OCI-LY7 (cell line): ENCODE measurements around the gene TLE1. TPM values are rescaled to one million over a fixed set of nuclear protein-coding genes. Genes with fewer than 3 reads are reported as not detected.

Experiments
- BruUV-seq: library from RNA; stranded (reverse); fragments of 400-500 nt; replicated peaks from 2 replicates; lab custom pipeline; 2021; lab: Mats Ljungman, UMichigan
- CTCF ChIA-PET: fragments of 300-600 bp; sonication (Branson Sonifier 250); formaldehyde crosslinking; loops from one replicate; lab custom pipeline; 2022; ENCODE audit warnings: antibody characterized with exemption; ENCODE audit not compliant: unreplicated experiment; lab: Charles Lee
- POLR2A ChIA-PET: fragments of 300-600 bp; sonication (Branson Sonifier 250); formaldehyde crosslinking; loops from one replicate; lab custom pipeline; 2022; ENCODE audit warnings: antibody characterized with exemption; lab: Charles Lee
- DNase-seq: peaks from one replicate; pipeline ENCODE4 v3.0.0-alpha.2; 2015; ENCODE audit warnings: low spot score
- H2AFZ ChIP-seq: fragments of 200-600 bp; sonication (generic), shearing (Covaris generic); 2 replicates; pipeline ENCODE4 v1.6.1; 2014; ENCODE audit warnings: mild to moderate bottlenecking, antibody characterized with exemption, low read length, moderate library complexity
- H3K27ac ChIP-seq: fragments of 200-600 bp; sonication (generic); 2 replicates; pipeline ENCODE4 v1.5.1; 2014; ENCODE audit warnings: mixed run types, low read depth, mild to moderate bottlenecking, moderate library complexity, low read length, inconsistent platforms; ENCODE audit not compliant: poor library complexity, severe bottlenecking
- H3K36me3 ChIP-seq: fragments of 200-600 bp; sonication (generic); 2 replicates; pipeline ENCODE4 v1.6.1; 2014; ENCODE audit warnings: mild to moderate bottlenecking, antibody characterized with exemption, low read length, moderate library complexity, mixed read lengths; ENCODE audit not compliant: insufficient read depth
- H3K4me1 ChIP-seq: fragments of 200-600 bp; sonication (generic); 2 replicates; pipeline ENCODE4 v1.5.1; 2014; ENCODE audit warnings: mild to moderate bottlenecking, low read length; ENCODE audit not compliant: insufficient read depth, poor library complexity, severe bottlenecking
- H3K4me2 ChIP-seq: fragments of 200-600 bp; sonication (generic); 2 replicates; pipeline ENCODE4 v1.6.1; 2014; ENCODE audit warnings: mild to moderate bottlenecking, low read length
- H3K4me3 ChIP-seq: fragments of 200-600 bp; sonication (generic); 2 replicates; pipeline ENCODE4 v1.5.1; 2014; ENCODE audit warnings: mild to moderate bottlenecking, low read depth, low read length; ENCODE audit not compliant: poor library complexity, severe bottlenecking
- H3K79me2 ChIP-seq: fragments of 200-600 bp; sonication (generic); 2 replicates; pipeline ENCODE4 v1.6.1; 2016; ENCODE audit warnings: low read depth, mild to moderate bottlenecking, low read length, moderate library complexity, mixed read lengths; ENCODE audit not compliant: insufficient read depth
- H3K9me2 ChIP-seq: fragments of 200-600 bp; sonication (generic); 2 replicates; pipeline ENCODE4 v1.6.1; 2016; ENCODE audit warnings: mild to moderate bottlenecking, low read length, mixed read lengths; ENCODE audit not compliant: insufficient read depth
- H3K9me3 ChIP-seq: fragments of 200-600 bp; sonication (generic); 2 replicates; pipeline ENCODE4 v1.6.1; 2014; ENCODE audit warnings: mild to moderate bottlenecking, mixed run types, low read length, mixed read lengths
- H4K20me1 ChIP-seq: fragments of 200-600 bp; sonication (generic); 2 replicates; pipeline ENCODE4 v1.6.1; 2014; ENCODE audit warnings: mild to moderate bottlenecking, antibody characterized with exemption, low read length, moderate library complexity, mixed read lengths; ENCODE audit not compliant: insufficient read depth
- EZH2phosphoT487 ChIP-seq: fragments of 200-600 bp; sonication (generic); IDR thresholded peaks from 2 replicates; pipeline ENCODE4 v1.6.1; 2018; ENCODE audit warnings: low read depth, borderline replicate concordance, mild to moderate bottlenecking, mixed run types, antibody characterized with exemption, low read length, moderate library complexity, mixed read lengths
- intact Hi-C: fragments of 100-400 bp; cut with micrococcal nuclease; formaldehyde crosslinking; loops from one replicate; pipeline ENCODE4 v1.10.0; 2022; ENCODE audit not compliant: unreplicated experiment
- total RNA-seq, 2 experiments: library from RNA; depleted of rRNA in 1 of 2; stranded (reverse); fragments of >200 nt in 1 of 2; shearing (Covaris generic) in 1 of 2; gene quantifications; 2 replicates each; pipeline ENCODE4 v1.2.3, GENCODE V29; 2014 to 2022
- TF ChIP-seq, protein P1 (sequence below): fragments of 200-600 bp; sonication (generic); conservative IDR thresholded peaks from 2 replicates; pipeline ENCODE4 v1.5.1; 2014; ENCODE audit warnings: mild to moderate bottlenecking, antibody characterized with exemption, low read length, moderate library complexity, mixed read lengths

The TLE1 gene
- total RNA-seq, 2 experiments from 2014 or later, result 0.13 TPM; not detected in 1

DNA sequence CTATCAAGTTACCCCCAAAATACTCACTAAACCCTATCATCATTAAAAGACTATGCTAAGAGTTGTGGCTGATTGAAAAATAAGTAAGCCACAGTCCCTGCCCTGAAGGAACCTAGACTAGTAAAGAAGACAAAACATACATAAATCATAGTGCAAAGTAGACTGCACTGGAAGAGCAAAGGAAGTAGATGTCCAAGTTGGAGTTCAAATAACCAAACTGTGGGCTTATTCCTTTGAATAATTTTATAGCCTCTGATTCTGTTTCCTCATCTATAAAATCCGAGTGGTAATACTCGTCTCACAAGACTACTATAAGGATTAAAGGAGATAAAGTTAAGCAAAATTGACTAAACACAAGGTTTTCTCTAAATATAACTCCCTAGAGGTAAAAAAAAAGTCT is 140.4 kb downstream of the TLE1 start:
- no peaks in the 10 kb centered on the region for H3K4me1 ChIP-seq
- H3K36me3 ChIP-seq, result no peaks in the 10 kb centered on the region
- H3K27ac ChIP-seq, result no peak overlapping the region
- intact Hi-C loops, result no loop called here
- H3K4me3 ChIP-seq, result no peak overlapping the region
- H2AFZ ChIP-seq, result no peak overlapping the region
- TF ChIP-seq, protein P1, sequence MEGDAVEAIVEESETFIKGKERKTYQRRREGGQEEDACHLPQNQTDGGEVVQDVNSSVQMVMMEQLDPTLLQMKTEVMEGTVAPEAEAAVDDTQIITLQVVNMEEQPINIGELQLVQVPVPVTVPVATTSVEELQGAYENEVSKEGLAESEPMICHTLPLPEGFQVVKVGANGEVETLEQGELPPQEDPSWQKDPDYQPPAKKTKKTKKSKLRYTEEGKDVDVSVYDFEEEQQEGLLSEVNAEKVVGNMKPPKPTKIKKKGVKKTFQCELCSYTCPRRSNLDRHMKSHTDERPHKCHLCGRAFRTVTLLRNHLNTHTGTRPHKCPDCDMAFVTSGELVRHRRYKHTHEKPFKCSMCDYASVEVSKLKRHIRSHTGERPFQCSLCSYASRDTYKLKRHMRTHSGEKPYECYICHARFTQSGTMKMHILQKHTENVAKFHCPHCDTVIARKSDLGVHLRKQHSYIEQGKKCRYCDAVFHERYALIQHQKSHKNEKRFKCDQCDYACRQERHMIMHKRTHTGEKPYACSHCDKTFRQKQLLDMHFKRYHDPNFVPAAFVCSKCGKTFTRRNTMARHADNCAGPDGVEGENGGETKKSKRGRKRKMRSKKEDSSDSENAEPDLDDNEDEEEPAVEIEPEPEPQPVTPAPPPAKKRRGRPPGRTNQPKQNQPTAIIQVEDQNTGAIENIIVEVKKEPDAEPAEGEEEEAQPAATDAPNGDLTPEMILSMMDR, result no peak
- no peak for TF ChIP-seq EZH2phosphoT487
- ChIA-PET CTCF (no interaction called here), POLR2A (interaction anchor here (0.5 kb wide), 1 partner anchor 390 kb away, joined by 4 read pairs; no protein-coding TSS in a partner anchor)
- no peaks in the 10 kb centered on the region for H3K9me3 ChIP-seq
- no peak overlapping the region for H3K4me2 ChIP-seq
- no TSS peak for BruUV-seq
- no peak for DNase-seq
- no peaks in the 10 kb centered on the region for H4K20me1 ChIP-seq
- H3K9me2 ChIP-seq, result no peaks in the 10 kb centered on the region
- no peaks in the 10 kb centered on the region for H3K79me2 ChIP-seq

DNA sequence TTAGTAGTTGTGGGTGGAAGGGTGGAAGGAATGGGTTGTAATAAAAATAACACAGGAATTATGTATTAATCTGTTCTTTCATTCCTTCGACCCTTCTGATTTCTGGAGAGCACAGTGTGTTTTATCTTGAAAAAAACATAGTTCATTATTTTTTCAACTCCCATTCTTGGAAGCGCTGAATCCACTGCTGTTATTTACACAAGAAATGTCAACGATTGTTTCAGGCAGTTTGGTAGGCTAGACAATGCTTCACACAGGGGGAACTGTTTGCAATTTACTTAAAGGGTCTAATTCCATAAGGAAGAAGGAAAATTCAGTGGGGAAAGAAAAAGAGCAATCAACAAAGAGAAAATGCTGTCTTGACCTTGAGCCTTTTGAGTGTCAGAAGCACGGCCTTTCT is 142.9 kb downstream of the TLE1 start:
- DNase-seq, result no peak
- Histone ChIP-seq H3K36me3 (no peaks in the 10 kb centered on the region), H3K9me2 (no peaks in the 10 kb centered on the region), H3K79me2 (no peaks in the 10 kb centered on the region), H3K4me1 (no peaks in the 10 kb centered on the region), H3K4me2 (no peak overlapping the region), H3K4me3 (no peak overlapping the region), H3K9me3 (no peaks in the 10 kb centered on the region), H2AFZ (no peak overlapping the region), H3K27ac (no peak overlapping the region), H4K20me1 (no peaks in the 10 kb centered on the region)
- ChIA-PET CTCF (no interaction called here), POLR2A (no interaction called here)
- TF ChIP-seq, protein P1, result no peak
- no peak for TF ChIP-seq EZH2phosphoT487
- intact Hi-C loops, result no loop called here
- BruUV-seq, result no TSS peak

DNA sequence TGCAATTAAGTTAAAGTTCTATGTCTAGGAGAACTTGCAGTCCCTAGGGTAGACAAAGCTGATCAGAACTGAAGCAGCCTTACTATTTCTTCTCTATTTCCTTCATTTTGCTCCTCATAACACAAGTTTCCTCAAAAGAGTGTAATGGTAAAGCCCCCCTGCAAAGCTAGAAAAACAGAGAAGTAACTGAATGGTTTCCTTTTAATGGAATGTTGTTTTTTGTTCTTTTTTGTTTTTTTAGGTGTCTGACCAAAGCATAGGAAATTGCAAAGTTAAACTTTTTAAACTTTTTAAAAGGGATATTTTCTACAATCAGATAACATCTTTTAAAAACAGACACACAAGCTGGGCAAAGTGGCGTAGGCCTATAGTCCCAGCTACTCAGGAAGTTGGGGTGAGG is 145.7 kb downstream of the TLE1 start:
- Histone ChIP-seq H3K36me3 (no peaks in the 10 kb centered on the region), H3K4me2 (no peak overlapping the region), H3K9me3 (no peaks in the 10 kb centered on the region), H3K79me2 (no peaks in the 10 kb centered on the region), H3K9me2 (no peaks in the 10 kb centered on the region), H3K27ac (no peak overlapping the region), H3K4me1 (no peaks in the 10 kb centered on the region), H4K20me1 (no peaks in the 10 kb centered on the region), H3K4me3 (no peak overlapping the region), H2AFZ (no peak overlapping the region)
- POLR2A ChIA-PET, result no interaction called here
- intact Hi-C loops, result no loop called here
- CTCF ChIA-PET, result no interaction called here
- no TSS peak for BruUV-seq
- TF ChIP-seq, protein P1, result no peak
- no peak for TF ChIP-seq EZH2phosphoT487
- no peak for DNase-seq
